ENCODE measurements around the gene ZBED4.
A peak's percentile ranks its signal among the peaks of the same experiment; 100 is the strongest.
"Not testable (repeated sequence)": the region's sequence is repeated elsewhere in the genome, so short reads cannot be mapped to it uniquely, and the experiment has no call there.

ZBED4 gene

DNA sequence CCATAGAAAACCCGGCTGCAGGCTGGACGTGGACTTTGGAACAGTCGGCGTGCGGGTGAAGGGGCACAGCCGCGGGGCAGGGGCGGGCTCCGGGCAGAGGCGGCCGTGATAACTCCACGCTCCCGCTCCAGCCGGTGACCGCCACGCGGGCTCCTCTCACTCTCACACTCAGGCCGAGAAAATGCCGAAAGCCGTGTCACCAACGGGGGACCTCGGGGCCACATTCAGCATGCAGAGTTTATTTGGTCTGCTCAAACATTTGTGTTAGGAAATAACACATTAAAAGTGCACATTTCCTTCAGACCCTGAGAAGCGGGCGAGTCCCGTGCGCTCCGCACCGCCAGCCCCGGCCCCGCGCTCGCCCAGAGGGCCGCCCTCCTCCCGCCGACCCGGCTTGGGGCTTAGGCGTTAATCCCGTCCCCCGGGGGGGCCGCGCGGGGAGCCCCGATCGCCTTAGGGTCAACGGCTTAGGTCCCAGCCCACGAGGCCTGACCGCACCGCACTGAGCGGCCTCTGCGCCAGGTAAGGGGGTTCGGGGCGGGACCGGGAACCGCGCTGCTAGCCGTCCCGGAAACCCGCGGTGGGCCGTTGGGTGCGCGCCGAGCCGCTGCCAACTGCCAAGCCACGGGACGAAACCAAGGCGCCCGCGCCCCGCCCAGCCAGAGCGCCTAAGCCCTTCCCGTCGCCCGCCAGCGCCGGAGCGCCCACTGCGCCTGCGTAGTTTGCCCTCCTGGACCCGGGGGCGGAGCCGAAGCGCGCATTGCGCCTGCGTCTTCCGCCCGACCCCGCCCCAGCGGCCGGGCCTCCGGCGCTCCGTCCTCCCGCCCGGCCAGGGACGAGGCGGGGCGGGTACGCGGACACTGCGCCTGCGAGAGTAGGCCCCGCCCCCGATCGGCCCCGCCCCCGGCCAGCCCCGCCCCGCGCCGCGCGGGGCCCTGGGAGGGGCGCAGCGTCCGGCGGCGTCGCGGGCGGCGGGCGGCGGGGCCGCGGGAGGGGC, at the start of gene ZBED4:
TSS of gene ZBED4 (plus strand) at position 947 of the 997 bp plus-strand sequence. CDS start 29,819 bp downstream, outside the sequence.
- peak; percentile 92 to 93 for DNase-seq

- no peak for DNase-seq
Observed at GRCh38 chr22:49807129-49807528, 46.5 kb upstream of the ZBED4 start.

DNA sequence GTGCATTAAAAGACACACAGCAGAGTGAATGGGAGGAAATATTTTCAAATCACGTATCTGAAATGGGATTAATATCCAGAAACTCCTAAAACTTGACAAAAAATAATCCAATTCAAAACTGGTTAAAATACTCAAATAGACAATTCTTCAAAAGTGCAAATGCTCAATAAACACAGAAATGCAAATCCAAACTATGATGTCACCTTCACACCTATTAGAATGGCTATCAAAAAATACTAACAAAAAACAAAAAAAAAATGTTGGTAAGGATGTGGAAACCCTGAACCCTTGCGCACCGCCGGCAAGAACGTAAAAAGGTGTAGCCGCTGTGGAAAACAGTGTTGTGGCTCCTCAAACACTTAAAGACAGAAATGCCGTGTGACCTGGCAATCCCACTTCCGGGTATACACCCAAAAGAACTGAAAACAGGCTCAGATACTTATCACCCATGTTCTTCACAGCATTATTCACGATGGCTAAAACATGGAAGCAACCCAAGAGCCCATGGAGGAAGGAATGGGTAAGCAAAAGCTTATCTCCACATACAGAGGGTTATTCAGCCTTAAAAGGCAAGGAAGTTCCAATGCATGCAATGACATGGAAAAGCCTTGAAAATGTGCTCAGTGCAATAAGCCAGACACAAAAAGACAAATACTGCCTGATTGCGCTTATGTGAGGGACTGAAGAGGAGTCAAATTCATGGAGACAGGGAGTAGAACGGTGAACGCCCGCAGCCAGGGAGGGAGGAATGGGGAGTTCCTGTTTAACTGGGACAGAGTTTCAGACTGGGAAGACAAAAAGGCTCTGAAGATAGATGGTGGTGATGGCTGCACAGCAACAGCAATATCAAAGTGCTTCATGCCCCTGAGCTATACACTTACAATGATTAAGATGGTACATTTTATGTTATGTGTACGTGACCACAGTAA, 45.6 kb upstream of the ZBED4 start:
- DNase-seq = no peak

- no peak for DNase-seq
Observed at GRCh38 chr22:49810363-49811019, 43.2 kb upstream of the ZBED4 start.

GRCh38 chr22:49811020-49811791, 42.4 kb upstream of the ZBED4 start:
- no peak for DNase-seq

DNA sequence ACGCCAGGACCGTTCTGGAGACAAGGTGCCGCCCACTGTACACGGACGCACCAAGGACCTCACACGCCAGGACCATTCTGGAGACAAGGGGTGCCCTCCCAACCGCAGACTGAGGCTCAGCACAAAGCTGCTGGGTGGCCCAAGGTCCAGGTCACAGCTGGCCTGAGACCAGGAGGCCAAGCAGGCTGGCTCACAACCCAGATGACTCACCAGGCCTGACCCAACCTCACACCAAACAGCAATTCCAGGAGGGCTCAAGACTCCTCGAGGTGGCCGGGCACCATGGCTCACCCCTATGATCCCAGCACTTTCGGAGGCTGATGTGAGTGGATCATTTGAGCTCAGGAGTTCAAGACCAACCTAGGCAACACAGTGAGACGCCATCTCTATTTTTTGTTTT, 40.8 kb upstream of the ZBED4 start:
- no peak for DNase-seq

DNA sequence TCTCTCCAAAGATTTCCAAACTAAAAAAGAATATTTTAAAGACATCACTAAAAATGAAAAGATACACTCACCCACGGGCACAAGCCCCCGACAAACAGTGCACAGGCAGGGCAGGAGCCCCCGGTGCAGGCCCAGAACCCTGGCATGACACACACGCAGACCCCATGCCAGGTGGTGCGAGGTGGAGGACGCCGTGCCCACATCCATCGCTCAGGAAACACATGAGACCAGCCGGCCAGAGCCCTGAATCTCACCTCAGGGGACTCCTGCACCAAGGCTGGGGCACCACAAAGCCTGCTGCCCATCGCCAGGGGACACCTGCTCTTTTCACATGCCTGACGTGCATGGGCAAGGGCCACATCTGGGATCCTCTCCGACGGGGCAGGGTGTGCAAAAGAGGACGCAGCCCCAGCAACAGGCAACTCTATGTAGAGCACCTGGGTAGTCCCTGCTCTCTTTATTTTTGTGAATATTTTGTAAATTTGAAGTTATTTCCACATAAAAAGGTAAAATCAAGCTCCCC, 39.4 kb upstream of the ZBED4 start:
- no peak for DNase-seq

GRCh38 chr22:49814856-49815255, 38.8 kb upstream of the ZBED4 start:
- no peak for DNase-seq

DNA sequence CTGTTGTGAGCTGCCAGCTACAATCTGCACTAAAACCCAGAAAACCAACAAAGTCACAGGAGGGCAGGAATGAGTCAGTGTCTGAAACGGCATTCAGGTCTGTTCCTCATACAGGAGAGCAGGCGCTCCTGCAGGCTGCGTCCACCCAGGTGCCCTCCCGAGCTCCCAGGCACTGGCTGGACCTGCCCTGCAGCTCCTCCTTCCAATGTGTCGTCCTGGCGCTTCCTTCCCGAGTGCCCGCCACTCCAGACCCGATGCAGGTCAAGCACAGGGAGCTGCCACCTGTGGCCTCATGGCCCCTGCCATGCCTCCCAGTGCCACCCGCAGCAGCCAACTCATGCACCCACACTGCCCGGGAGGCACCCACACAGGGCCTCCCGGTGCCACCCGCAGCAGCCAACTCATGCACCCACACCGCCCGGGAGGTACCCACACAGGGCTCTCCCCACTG, 38.0 kb upstream of the ZBED4 start:
- no peak for DNase-seq

DNA sequence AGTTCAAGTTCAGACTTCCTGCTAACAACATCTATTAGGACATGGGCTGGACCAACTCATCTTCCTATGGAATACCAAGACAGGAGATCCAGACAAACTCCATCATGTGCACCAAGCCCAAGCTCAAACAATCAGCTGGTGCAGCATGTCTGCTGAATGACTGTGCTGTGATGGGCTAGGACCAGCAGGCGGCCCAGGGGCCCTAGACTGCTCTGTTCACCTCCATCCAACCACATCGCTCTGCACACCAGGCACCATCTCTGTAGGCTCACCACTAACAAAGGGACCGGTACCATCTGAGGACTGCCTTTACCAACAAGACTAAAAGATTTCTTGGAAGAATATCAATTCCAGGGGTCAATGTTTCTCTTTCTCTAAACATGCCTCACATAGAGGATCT, 36.3 kb upstream of the ZBED4 start:
- no peak for DNase-seq

GRCh38 chr22:49820984-49821383, 32.7 kb upstream of the ZBED4 start:
- DNase-seq = no peak

DNA sequence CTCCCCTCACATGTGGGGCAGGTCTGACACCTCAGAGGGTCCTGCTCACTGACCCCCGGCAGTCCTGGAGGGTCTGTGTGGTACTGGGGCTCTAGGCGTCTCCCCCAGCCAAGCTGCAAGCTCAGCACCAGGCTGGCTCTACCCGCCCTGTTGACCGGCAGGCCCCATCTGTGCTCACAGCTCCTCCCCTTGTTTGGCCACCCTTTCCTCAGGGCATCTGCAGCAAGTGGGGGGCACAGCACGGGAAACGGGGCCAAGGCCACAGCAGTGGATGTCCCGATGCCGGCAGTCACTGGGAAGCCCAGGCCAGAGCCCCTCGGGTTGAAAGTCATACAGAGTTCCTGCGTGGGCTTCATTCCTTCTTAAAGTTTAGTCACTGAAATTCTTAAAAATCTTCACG, 31.9 kb upstream of the ZBED4 start:
- DNase-seq = not testable (repeated sequence)

DNA sequence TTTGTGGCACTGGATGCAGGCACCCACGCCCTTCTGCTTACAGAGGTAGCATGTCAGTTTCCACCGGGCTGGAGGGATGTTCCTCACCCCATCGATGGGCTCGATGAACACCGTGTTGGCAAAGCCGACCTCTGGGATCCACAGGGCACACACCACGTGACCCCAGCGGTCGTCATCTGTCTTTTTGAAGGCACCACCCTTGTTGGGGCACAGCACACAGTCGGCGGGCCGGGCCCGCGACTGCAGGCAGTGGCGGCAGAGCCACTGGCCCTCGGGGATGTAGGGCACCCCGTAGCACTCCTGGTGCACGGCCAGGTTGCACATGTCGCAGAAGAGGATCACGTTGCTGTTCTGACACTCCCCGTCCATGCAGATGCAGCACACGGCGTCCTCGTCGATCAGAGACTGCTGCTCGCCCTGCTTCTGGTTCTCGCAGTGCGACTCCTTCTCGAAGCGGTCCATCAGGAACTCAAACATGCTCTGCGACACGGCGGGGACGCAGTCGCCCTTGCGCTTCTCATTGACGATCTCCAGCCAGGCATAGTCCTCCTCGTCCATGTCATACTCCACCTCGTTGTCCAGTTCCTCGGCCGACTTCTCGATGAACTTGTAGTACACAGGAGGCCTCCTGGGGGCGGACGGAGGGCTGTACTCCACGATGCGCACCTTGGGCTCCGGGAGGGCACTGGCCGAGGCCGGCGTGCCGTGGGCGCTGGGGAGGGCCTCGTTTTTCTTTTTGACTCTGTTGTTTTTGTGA, 30.2 kb upstream of the ZBED4 start:
- no peak for DNase-seq

- no peak for DNase-seq
Observed at GRCh38 chr22:49824185-49824925, 29.3 kb upstream of the ZBED4 start.

- DNase-seq = no peak
Observed at GRCh38 chr22:49824936-49825335, 28.7 kb upstream of the ZBED4 start.

DNA sequence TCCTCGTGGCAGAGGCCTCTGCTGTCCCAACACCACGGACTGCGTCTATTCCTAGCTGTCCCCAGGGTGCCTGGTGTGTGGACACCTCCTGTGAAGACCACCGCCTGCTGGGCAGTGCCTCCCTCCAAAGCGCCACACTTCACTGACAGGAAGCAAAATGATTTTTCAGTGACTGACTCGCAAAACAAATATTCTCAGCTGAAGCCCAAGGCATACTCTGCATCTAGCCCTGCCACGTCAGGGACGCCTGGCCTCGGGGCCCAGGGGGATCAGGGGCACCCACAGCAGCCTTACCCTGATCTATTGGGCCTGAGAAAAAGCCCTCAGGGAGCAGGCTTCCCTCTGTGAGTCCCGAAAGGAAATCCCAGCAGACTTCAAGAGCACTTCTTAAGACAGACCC, 28.2 kb upstream of the ZBED4 start:
- peak in 1 of 2 experiments; percentile 12 for DNase-seq

DNA sequence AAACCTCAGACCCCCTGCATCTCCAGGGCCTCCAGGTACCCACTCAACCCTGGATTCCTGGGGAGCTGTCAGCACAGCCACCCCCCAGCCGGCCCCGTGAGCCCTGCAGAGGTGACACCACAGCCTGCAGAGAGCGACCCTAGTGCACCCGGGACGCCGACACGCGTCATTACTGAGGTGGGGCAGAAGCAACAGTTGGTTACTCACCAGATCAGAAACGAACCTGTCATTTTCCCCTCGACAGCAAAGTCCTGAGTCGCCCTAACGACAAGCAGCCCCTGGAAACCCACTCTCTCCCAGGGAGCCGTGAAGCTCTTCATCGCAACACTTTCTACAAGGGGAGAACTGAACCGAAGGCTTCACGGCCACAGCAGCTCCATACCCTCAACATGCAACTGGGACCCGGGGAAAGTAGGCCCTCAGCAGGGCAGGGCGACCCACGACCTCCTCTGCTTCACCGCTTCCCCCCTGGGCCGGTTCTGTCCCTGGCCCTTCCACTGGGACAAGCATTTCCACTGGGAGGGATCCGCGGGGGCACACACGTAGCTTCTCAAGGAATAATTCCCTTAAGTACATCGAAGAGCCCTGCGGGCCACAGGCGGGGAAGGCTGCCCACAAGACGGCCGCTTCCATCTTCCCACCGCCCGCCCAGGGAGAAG, 27.6 kb upstream of the ZBED4 start:
- no peak for DNase-seq

- DNase-seq = no peak
Observed at GRCh38 chr22:49826603-49827270, 26.9 kb upstream of the ZBED4 start.

DNA sequence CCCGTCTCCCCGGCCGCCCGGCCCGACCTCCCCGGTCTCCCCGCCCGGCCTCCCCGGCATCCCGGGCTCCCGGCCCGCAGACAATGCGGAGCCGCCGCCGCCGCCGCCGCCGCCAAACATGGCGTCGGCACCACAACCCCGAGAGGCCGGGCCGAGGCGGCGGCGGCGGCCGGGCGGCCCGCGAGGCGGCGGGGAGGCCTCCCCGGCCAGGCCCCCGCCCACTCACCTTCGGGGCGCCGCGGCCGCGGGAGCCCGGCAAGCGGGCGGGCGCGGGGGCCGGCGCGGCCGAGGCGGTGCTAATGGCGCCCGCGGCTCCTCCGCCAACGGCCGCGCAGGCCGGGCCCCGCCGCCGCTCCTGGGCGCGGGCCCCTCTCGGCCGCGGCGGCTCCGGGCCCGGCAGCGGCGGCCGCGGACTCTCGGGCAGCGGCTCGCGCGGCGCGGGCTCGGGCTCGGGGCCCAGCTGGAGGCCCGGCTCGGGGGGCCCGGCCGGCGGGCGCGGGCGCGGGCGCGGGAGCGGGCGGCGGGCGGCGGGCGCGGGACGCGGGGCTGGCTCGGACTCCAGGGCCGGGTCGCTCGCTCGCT, 26.3 kb upstream of the ZBED4 start:
- no peak for DNase-seq

Measured in NCI-H2081 (cell line).